Frontal cortex (tissue), 4 donors: ENCODE results near the gene TAF1. TPM values are rescaled to one million over a fixed set of nuclear protein-coding genes. Genes with fewer than 3 reads are reported as not detected.
"Not testable (repeated sequence)": the region's sequence is repeated elsewhere in the genome, so short reads cannot be mapped to it uniquely, and the experiment has no call there.

Experiments used
- DNase-seq, 2 donors: peaks; one replicate each; pipeline ENCODE4 v3.0.0; 2012; ENCODE audit warnings: low spot score in 2 of 2
- FAIRE-seq: peaks from 2 replicates; lab custom pipeline; 2012; peaks lifted over from hg19 to GRCh38; lab: Jason Lieb, UNC
- total RNA-seq: library from RNA; depleted of rRNA; stranded (reverse); fragments of >200 nt; gene quantifications from one replicate; pipeline ENCODE4 v1.2.3, GENCODE V29; 2014
- donor health status: control.
- donor health status: control.
- donor health status: control.

Gene TAF1
- total RNA-seq, 1 donor from 2014 or later: 46.9 TPM

DNA sequence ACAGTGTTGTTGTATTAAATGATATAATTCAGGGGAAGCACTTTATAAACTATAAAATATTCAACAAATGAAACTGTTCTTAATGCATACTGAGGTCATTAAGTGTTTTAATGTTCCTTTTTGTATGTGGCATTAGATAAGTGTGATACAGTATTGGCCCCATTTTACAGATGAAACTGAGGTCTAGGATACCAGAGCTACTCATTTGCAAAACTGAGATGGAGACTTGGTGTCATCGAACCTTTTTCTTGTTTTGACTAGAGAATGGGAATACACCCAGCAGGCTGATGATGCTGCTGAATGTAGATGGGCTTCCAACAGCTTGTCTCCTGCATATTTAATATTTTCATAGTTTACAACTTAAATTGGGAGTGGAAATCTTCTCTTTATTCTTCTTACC, 34.6 kb downstream of the TAF1 start:
- no peak for FAIRE-seq
- DNase-seq: no peak

DNA sequence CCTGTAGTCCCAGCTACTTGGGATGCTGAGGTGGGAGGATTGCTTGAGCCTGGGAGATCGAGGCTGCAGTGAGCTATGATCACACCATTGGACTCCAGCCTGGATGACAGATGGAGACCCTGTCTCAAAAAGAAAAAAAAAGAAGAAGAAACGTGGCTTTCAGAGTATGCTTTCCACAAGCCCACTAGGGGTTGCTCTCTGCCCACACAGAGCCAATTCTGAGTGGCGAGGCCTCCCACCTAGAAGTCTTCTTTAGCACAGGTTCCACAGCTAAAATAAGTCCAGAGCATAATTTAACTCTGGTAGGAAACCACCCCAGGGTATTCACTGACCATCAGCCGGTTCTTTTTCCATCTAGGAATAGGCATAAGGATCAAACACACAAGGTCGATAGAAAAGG, 50.1 kb downstream of the TAF1 start:
- not testable (repeated sequence) for FAIRE-seq, DNase-seq

GRCh38 chrX:71420686-71421085, 54.5 kb downstream of the TAF1 start:
- no peak for DNase-seq
- no peak for FAIRE-seq

DNA sequence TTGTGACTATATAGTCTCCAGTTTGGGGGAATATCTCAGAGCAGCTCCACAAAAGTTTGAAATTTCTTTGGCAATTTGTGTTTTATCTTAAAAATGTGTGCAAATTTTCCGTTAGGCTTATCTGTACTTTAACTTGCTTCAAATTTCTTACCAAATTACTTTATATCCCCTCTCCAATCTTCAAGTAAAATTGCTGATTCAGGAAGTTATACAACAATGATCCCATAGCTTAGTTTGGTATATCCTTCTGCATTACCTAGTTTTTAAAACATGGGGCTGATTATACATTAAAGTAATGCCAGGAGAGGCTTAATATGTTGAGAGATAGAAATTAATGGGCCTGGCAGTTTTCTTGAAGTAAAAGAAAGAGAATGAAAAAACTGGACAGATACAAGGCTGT, 66.6 kb downstream of the TAF1 start:
- FAIRE-seq: no peak

GRCh38 chrX:71438750-71439149, 72.6 kb downstream of the TAF1 start:
- DNase-seq (no peak), FAIRE-seq (no peak)

More for the DNA sequence above, 66.6 kb downstream of the TAF1 start:
- DNase-seq: no peak

GRCh38 chrX:71439420-71439819, 73.3 kb downstream of the TAF1 start:
- FAIRE-seq: no peak
- no peak for DNase-seq

GRCh38 chrX:71439896-71440295, 73.7 kb downstream of the TAF1 start:
- FAIRE-seq (no peak), DNase-seq (no peak)

DNA sequence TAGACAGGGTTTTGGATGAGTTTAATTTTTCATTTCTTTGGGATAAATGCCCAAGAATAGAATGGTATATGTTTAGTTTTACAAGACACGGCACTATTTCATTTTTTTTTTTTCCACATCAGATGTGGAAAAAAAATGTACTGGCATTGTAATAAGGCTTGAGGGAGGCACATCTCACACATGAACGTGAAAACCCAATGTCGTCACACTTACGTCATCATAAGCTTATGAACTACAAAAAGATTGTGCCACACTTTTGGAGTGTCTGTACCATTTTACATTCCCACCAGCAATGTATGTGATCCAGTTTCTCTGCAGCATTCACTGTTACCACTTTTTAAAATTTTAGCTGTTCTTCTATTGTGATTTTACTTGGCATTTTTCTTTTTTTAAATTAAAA, 74.2 kb downstream of the TAF1 start:
- DNase-seq (no peak), FAIRE-seq (no peak)

- FAIRE-seq, DNase-seq: not testable (repeated sequence)
Measured at GRCh38 chrX:71441809-71442208, 75.7 kb downstream of the TAF1 start.

- no peak for DNase-seq
- no peak for FAIRE-seq
Measured at GRCh38 chrX:71450433-71451106, 84.4 kb downstream of the TAF1 start.

GRCh38 chrX:71451518-71451917, 85.4 kb downstream of the TAF1 start:
- not testable (repeated sequence) for FAIRE-seq, DNase-seq

GRCh38 chrX:71453056-71453455, 86.9 kb downstream of the TAF1 start:
- FAIRE-seq (no peak), DNase-seq (no peak)

DNA sequence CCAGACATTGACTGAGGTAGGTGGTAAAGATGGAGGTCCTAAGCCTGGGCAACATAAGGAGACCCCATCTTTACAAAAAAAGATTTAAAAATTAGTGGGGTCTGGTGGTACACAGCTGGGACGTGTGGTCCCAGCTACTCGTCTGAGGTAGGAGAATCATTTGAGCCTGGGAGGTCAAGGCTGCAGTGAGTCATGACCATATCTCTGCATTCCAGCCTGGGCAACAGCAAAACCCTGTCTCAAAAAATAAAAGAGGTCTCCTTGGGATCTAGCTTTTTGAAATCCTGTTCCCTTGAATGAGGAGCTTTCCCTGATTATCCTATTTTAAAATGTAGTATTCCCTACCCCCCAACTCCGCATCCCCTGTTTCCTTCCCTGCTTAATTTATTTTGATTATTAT, 88.1 kb downstream of the TAF1 start:
- FAIRE-seq (no peak), DNase-seq (no peak)

DNA sequence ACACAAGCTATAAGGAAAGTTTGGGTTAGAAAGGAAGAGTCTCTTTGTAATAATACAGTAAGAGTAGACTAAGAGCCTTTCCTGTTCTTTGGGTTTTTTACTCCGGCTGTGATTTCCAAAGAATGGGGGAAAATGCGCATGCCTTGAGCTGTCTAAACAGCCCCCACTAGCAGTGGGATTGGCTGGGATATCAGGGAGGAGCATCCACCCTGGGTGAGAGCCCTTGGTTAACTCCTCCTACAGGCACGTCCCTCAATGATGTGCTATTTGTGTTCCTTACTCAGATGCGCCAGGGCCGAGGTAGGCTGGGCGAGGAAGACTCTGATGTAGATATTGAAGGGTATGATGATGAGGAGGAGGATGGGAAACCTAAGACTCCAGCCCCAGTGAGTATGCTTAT, 92.7 kb downstream of the TAF1 start:
- DNase-seq: no peak
- FAIRE-seq: no peak

DNA sequence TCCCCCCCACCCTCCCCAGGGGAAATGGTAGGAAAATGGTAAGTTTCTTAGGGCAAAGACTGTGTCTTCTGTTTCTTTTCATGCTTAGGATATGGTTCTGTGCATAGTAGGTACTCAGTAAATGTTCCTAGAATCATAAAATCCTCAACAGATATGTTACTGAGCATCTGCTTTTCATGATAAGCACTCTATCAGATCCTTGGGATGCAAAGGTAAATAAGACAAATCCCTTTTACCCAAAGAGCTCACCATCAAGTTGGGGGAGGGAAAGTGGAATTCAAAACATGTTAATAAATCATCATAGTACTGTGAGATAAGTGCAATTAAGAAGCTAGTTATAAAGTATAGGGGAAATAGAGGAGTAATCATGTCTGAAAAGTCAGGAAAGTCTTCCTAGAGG, 98.8 kb downstream of the TAF1 start:
- FAIRE-seq (no peak), DNase-seq (no peak)

GRCh38 chrX:71466979-71467523, 100.9 kb downstream of the TAF1 start:
- no peak for DNase-seq
- no peak for FAIRE-seq

- FAIRE-seq (no peak), DNase-seq (no peak)
Measured at GRCh38 chrX:71475785-71476540, 109.8 kb downstream of the TAF1 start.

GRCh38 chrX:71482228-71482958, 116.2 kb downstream of the TAF1 start:
- FAIRE-seq (no peak), DNase-seq (no peak)

DNA sequence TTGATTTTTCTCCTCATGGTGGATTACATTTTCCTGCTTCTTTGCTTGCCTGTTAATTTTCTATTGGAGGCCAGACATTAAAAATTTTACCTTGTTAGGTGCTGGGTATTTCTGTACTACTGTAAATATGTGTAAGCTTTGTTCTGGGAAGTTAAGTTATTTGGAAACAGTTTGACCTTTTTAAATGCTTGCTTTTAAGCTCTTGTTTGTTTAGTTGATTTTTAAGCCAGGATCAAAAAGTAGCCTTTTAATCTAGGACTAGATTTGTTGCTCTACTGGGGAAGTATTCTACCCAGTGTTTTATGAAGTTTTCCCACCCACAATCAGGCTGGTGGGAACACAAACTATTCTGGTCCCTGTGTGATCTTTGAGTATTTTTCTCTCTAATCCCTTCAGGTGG, 121.7 kb downstream of the TAF1 start:
- DNase-seq (no peak), FAIRE-seq (no peak)

DNA sequence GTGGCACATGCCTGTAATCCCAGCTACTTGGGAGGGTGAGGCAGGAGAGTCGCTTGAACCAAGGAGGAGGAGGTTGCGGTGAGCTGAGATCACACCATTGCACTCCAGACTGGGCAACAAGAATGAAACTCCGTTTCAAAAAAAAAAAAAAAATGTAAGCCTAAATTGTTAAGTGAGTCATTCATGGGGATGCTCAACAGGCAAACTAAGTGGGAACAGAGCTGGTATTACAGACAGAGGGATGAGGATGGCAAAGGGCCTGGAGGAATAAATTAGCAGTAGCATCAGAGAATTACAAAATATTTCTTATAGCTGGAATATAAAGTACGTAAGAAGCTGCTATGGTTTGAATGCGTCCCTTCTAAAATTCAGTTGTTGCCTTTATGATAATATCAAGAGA, 123.4 kb downstream of the TAF1 start:
- FAIRE-seq (no peak), DNase-seq (no peak)
